ENCODE data around the gene NELL2.

DNA sequence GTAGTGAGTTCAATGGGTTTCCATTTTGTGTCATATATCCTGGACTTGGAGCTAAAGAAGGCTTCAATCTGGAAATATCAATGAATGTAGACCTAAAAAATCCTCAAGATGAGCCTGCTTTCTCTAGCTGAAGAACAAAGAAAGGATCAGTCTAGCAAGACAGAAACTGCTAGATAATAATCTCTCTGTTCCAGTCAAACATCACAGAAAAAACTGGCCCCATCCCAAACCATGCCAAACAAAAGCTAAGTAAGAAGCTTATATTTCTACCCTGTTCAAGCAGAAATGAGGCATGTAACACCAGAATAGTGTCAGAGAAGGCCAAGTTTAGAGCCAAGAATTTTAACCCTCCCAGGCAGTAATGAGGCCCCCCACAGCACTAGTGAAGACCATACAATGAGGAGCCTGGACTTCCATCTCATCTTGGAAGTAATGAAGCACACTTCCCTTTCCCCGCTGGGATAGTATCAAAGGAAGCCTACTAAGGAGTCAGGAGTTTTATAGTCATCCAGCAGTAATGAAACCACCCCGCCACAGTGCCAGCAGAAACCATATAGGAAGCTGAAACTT lies 95.8 kb downstream of the NELL2 start:
- TF ChIP-seq POLR2AphosphoS5 (IDR thresholded peaks at IDR 0.05; ENCODE audit: borderline replicate concordance, low read depth, low read length) (no peak), FOXP2 (optimal IDR thresholded peaks at IDR 0.05; ENCODE audit: control extremely low read depth, extremely low read length, insufficient read depth) (no peak)

Measured in SK-N-MC (cell line).